ENCODE data around the gene GRM4.

GRM4 gene

DNA sequence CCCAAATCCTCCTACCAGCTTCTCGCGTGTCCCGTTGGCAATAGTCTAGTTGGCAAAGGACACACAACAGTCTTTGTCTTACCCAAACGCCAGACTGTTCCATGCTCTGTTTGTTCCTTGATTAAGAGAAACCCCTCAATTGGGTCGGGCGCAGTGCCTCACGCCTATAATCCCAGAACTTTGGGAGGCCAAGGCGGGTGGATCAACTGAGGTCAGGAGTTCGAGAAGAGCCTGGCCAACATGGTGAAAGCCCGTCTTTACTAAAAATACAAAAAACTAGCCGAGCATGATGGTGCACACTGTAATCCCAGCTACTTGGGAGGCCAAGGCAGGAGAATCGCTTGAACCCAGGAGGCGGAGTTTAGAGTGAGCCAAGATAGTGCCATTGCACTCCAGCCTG is 153.7 kb downstream of the GRM4 start:
- DNase-seq, result no peak

DNA sequence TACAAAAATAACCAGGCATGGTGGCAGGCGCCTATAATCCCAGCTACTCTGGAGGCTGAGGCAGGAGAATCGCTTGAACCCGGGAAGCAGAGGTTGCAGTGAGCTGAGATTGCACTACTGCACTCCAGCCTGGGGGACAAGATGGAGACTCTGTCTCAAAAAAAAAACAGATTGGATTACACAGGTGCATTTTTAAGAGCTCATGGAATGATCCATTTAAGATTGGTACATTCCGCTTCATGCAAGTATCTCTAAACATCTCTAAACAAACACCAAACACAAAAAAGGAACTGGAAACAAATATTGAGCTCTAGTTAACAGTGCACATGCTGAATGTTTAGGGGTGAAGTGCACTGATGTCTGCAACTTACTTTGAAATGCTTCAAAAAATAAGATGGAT is 154.3 kb downstream of the GRM4 start:
- no peak for DNase-seq

DNA sequence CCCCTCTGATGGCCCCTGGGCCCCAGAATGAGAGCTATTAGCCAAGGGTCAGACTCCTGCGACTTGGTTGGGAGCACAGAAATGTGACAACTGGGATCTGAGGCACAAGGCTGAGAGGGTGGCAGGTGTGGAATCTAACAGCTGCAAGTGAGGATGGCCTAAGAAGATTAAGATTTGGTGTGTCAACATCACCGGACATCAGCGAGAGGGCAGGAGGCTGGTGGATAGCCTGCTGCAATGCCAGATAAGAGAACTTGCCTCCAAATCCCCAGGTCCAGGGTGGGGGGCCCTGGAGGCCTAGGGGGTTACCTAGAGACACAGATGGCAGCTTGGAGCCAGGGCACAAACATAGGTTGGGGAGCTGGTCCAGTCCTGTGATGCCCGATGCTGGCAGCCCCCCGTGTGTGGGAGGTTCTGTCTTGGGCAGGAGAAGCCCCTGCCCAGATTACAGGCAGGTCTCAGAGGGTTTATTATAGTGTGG is 155.8 kb downstream of the GRM4 start:
- no peak for DNase-seq

DNA sequence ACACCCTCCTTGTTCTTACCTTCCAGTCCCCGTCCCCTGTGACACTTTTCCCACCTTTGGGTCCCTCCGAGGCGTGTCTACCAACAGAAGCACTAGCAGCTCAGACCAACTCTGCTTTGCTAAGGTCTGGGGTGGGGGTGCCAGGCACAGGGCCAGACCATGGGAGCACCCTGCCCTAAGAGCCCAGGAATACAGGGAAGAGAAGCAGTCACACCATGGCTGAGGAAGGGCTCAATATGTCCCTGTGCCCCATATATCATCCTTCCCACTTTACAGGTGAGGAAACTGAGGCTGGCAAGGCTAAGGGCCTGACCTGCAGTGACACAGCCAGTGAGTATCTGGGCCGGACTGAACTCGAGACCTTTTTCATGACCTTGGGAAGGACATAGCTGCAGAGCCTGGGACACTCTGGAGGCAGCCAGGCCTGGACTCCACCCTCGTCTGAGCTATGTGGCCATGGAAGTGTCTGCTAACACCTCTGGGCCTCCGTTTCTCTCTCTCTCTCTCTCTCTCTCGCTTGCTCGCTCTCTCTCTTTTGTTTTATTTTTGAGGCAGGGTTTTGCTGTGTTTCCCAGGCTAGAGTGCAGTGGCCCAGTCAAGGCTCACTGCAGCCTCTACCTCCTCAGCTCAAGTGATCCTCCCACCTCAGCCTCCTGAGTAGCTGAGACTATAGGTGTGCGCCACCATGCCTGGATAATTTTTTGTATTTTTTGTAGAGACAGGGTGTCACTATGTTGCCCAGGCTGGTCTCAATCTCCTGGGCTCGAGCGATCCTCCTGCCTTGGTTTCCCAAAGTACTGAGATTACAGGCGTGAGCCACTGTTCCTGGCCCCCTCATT is 156.7 kb downstream of the GRM4 start:
- DNase-seq, result no peak

GRCh38 chr6:33988121-33989015 is 157.5 kb downstream of the GRM4 start:
- DNase-seq, result no peak

GRCh38 chr6:33987531-33988021 is 158.3 kb downstream of the GRM4 start:
- DNase-seq, result no peak

DNA sequence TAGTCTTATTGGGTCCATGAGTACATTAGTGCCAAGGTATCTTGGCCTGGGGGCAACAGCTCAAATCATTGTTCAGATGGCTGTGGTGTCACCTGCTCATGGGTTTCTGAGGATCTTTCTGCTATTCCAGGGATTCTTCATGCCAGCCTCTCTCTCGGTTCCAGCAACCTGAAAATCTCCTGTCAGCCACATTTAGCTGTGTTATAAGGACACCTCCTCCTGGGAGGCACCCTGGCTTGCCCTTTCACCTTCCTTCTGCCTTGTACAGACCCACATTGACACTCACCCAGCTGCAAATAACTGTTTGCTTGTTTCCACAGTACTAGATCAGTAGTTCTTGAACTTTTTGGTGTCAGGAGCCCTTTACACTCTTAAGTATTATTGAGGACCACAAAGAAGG is 159.9 kb downstream of the GRM4 start:
- DNase-seq, result no peak

DNA sequence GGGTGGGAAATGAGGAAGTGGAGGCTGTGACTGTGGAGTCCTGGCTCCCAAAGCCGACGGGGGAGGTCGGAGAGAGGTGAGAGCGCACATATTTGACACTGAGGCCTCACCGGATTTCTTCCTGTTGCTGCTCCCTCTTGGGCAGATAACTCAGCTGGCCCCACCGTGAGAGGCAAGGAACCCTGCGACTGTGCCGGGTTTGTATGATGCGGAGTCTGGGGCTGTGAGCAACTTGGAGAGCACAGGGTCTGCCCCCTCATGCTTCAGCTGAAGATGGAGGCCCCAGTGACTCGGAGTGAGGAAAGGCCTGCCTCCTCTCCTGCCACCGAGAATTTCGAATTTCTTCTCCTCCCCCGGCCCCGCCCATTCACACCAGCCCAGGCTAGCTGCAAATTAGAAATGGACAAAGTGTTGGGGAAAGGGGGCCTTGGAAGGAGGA is 160.6 kb downstream of the GRM4 start:
- no peak for DNase-seq

GRCh38 chr6:33984466-33985312 is 161.2 kb downstream of the GRM4 start:
- DNase-seq, result no peak

DNA sequence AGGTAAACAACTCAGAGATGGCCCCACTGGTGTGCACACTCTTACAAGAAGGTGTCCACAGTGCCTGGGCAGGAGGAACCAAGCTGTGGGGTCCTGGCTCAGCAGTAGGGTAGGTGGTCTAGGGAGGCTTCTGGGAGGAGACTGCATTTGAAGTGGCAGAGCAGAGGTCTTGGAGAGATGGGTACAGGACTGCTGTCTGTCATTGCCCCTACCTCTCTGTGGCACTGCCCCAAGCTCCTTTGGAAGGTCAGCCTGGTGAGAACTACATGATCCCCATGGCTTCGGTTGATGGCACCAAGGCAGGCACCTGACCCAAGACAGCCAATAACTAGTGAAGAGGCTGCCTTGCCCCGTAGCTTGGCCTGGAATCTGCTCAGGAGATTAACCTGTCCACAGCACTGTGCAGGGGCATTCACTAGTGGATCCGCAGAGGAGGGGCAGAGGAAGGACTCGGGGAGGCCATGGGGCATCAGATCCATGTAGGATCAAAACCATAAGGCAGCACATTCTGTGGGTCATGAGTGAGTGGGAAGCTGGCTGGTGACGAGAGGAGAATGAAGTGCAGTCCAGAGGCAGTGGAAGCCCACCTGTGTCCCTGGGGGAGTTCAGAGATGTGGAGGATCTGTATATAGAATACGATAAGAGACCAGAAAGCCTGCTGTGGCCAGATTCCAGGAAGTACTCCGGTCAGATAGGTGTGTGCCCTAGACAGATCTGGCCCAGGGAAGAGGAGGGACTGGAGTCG is 162.0 kb downstream of the GRM4 start:
- DNase-seq, result no peak

GRCh38 chr6:33983109-33983716 is 162.7 kb downstream of the GRM4 start:
- no peak for DNase-seq

DNA sequence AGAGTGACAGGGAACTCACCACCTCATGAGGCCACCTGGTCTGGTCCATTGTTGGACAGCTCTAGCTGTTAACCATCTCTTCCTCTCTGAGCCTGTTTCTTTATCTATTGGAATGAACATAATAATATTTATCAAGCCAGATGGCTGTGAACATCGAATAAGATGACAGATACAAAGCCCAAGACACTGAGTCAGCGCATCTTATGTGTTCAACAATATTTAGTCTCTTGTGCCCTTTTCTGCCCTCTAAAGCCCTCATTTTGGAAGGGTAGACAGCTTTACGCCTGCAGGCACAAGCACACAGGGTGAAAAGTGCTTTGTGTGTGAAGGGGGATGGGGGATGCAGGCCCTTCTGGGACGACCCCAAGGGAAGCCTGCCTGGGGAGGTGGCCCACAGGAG is 164.0 kb downstream of the GRM4 start:
- no peak for DNase-seq

- no peak for DNase-seq
These were observed 164.5 kb downstream of the GRM4 start for GRCh38 chr6:33981421-33981820.

- no peak for DNase-seq
These were observed 165.4 kb downstream of the GRM4 start for GRCh38 chr6:33980176-33981175.

DNA sequence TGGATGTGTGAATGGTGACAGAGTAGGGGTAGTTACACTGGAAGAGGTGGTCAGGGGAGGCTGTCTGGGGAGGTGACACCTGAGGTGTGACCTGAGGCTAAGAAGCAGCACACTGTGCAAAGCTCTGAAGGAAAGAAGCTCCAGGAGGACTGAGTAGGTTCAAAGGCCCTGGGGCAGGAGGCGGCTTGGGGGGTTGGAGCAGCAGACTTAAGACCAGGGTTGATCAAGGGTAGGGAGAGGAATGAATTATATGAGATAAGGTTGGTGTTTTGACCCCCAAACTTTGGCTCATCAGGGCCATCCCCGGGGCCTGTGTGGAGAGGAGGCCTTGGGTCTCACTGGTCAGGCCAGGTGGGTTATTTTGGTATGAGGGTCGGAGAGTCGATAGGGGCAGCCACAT is 166.1 kb downstream of the GRM4 start:
- DNase-seq, result no peak

DNA sequence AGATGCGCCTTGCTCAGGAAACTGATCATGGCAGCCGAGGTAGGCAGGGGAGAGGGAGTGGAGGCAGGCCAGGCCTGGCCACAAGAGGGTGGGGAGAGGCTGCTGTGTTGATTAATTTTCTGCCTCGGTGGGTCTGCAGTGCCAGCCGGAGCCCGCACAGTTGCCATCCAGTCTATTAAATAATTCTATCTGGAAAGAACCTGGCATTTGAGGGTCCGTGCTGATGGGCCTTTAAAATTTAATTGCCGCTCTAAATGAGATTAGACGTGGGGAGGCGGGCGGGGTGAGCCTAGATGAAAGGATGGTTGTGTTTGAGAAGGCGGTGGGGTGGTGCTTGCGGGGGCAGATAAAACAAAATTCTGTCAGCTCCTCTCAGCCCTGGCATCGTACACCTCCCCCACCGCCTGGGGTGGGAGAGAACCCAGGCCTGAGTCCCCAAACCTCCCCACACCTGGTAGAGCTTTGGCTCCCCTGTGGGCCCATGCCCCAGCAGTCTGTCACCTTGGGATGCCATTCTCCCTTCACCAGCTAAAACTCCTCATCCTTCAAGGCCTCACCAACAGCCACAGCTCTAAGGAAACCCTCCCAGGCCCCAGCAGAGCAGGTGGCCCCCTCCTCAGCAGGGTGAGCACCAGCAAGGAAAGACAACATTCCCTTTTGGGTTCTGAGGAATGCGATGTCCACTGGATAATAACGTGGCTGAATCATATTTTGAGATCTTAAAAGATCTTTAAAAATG is 167.3 kb downstream of the GRM4 start:
- no peak for DNase-seq

DNA sequence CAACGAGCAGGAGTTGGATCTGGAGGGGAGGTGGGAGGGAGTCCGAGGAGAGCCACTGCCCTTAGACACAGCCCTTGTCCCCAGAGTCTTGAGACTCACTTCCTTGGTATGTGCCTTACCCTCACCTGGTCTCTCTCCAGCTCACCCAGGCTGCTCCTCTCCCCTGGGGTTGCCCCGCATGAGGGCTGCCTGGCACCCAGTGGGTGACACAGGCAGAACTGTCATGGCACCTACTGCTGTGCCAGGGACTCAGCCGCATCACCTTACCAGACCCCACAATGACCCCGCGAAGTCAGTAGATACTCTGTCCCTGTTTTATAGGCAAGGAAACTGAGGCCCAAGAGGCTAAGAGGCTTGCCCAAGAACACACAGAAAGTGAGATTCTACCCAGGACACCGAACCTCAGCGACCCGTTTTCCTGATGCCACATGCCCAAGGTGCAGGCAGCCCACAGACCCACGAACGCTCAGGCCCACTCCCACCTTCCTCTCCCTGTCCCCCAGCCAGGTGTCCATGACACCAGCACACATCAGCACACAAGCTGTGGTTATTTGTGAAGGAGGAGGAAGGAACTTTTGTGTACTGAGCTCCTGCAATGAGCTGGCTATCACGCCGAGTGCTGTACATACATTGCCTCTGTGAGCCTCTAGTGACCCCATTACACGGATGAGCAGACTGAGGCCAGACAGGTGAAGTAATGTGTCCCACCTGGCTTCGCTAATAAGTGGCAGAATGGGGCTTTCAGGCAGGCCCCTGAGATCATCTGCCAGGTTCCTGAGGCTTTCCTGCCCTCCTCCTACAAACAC is 168.1 kb downstream of the GRM4 start:
- DNase-seq, result no peak

Data from effector CD4-positive, alpha-beta T cell (primary cell).